GM04504 (cell line): ENCODE data around the gene SMIM41.
"Not testable (repeated sequence)": the region's sequence is repeated elsewhere in the genome, so short reads cannot be mapped to it uniquely, and the experiment has no call there.

Experiments
- DNase-seq: peaks from one replicate; pipeline ENCODE4 v3.0.0-alpha.2; 2012; ENCODE audit warnings: low read depth

The SMIM41 gene

GRCh38 chr12:52085682-52086180, 6.2 kb downstream of the SMIM41 start:
- no peak for DNase-seq

- DNase-seq: no peak
Measured at GRCh38 chr12:52086366-52086765, 6.9 kb downstream of the SMIM41 start.

DNA sequence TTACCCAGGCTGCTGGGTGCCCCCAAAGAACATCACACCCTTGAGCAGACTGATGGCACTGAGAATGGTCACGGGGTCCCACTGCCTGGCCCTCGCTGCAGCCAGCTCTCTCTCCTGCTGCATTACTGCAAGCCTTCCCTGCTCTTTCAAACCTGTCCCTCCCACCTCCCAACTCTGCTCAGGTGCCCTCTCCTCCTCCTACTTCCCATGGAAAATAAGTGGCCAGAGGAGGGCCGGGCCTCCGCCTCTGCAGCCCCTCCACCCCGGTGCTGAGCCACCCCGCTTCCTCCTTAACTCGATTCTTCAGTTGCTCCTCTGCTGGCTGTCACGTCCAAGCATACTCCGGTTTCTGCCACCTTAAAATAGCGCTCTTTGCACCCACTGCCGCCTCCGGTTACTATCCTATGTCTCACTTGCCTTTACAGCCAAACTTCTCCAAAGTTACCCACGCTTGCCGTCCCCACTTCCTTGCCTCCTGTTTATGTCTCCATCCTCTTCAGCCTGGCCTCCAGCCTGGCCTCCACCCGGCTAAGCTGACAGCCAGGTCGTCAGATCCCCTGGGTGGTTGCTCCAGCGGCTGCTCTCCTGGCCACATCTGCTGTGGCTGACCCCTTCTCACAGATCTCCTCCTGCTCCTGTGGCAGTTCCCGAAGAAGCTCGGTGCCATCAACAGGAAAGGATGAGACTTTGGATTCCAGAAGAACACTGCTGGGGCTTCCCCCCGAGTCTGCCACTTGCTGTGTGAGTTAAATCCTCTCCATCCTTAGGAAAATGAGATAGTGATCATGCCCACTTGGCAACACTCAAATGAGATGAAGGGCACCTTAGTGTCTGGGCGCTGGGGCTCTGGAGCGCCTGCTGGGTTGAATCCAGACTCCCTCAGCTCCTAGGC, 7.7 kb downstream of the SMIM41 start:
- no peak for DNase-seq

GRCh38 chr12:52087961-52088820, 8.7 kb downstream of the SMIM41 start:
- DNase-seq: no peak

- DNase-seq: no peak
Measured at GRCh38 chr12:52089491-52089890, 10.0 kb downstream of the SMIM41 start.

DNA sequence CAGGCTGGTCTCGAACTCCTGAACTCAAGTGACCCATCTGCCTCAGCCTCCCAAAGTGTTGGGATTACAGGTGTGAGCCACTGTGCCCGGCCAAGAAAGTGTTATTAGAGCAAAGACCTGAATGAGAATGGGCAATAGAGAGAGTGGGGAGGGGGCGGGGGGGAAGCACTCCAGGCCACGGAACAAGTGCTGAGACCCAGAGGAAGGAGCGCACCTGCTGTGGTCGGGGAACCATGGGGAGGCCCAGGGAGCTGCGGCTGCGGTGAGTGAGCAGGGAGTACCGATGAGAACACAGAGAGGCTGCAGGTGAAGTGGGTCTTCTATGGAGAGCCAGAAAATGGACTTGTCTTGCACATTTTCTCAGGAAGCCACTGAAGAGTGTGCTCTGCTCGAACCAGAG, 10.8 kb downstream of the SMIM41 start:
- no peak for DNase-seq

- DNase-seq: no peak
Measured at GRCh38 chr12:52091061-52091460, 11.6 kb downstream of the SMIM41 start.

GRCh38 chr12:52091869-52092268, 12.4 kb downstream of the SMIM41 start:
- DNase-seq: no peak

DNA sequence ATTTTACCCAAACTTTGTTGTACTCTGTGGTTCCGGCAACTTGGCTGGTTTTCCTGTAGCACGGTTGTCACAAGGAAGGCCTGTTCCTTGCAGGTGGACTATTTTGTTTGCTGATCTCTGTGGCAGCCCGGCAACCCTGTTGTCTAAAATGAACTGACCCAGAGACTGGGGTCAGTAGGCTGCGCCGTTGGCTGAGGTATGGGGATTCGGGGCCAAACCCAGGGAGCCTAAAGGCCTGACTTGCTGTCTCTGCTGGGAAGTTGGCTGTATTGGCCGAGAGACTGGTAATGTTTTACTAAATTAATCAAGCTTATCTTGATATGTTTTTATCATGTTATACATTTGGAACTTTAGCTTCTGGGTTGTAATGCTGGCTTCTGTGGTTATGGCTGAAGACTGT, 13.8 kb downstream of the SMIM41 start:
- DNase-seq: no peak

GRCh38 chr12:52096332-52097044, 17.0 kb downstream of the SMIM41 start:
- no peak for DNase-seq

GRCh38 chr12:52097045-52097666, 17.7 kb downstream of the SMIM41 start:
- DNase-seq: no peak

GRCh38 chr12:52104431-52105089, 25.1 kb downstream of the SMIM41 start:
- DNase-seq: not testable (repeated sequence)

GRCh38 chr12:52116222-52117125, 37.0 kb downstream of the SMIM41 start:
- not testable (repeated sequence) for DNase-seq

GRCh38 chr12:52117806-52118475, 38.4 kb downstream of the SMIM41 start:
- not testable (repeated sequence) for DNase-seq

DNA sequence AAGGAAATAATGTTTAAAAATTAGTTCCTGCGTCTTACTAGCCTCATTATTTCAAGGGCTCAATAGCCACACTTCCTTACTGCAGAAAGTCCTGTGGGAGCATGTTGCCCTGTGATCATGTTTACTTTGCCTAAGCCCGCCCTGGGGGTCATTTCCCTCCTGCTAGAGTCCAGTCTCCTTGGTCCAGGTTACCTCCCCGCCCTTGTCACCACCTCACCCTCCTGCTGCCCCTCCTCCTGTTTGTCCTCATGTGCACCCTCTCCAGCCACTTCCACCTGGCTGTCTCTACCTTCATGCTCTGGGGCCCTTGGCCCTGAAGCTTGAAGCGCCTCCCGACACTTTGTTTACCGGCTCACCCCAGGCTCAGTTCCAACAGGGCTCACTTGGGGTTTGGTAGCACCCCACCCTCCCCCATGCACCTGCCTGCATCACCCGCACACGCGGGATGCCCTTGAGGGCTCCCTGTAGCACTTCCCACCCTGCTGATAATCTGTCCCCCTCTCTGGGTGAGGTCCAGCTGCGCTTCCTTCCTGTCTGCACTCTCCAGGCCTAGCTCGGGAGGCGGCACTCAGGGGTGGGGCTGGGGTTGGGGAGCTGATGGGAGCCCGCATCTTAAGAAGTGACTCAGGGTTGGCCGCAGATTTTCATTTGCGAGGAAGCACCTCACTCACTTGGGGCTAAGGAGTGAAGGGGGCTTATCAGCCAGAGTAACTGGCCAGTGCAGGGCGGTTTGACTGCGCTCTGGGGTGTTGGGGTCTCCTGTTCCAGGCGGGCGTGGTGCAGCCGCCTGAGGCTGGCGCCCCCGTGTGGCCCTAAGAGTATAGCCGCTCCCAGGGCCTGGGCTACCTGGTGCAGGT, 40.1 kb downstream of the SMIM41 start:
- DNase-seq: no peak

- DNase-seq: no peak
Measured at GRCh38 chr12:52120951-52121823, 41.7 kb downstream of the SMIM41 start.

GRCh38 chr12:52121824-52122539, 42.5 kb downstream of the SMIM41 start:
- DNase-seq: no peak
